Measurements from ENCODE around the gene SELENOM.

Gene SELENOM

DNA sequence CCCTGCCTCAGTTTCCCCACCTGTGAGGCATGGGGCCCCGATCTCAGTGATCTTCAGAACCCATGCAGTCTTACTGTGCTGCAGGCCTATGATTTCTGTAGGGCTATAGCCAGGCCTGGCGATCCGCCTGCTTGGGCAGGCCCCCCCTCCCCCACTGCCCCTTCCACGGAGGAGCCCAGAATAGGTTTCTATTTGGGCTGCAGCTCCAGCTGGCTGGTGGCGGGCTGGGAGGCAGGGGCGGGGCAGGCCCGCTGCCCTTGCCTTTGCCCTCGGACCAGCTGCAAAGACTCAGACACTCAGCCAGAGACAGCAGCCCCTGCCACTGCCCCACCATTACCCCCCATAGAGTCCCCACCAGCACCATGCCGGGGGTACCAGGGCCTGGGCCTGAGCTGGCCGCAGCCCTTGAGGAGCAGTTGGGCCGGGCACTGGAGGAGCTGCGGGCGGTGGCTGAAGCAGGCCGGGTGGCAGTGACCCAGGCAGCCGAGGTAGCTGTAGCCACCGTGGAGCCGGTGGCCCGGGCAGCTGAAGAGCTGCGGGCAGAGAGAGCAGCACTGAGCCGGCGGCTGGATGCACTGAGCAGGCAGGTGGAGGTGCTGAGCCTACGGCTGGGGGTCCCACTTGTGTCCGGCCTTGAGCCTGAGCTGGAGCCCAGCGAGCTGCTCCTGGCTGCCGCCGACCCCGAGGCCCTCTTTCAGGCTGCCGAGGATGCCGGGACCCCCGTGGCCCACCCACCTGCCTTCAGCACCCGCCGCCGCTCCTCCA lies 14.1 kb downstream of the SELENOM start:
- no peak overlapping the region for H3K4me3 ChIP-seq
- H3K36me3 ChIP-seq: peaks cover 96% of the 10 kb centered on the region
- H3K4me1 ChIP-seq: peaks cover 44% of the 10 kb centered on the region
- no peaks in the 10 kb centered on the region for H3K9me3 ChIP-seq
- peak overlapping the region; percentile 38 for H3K27ac ChIP-seq
- H3K27me3 ChIP-seq: no peaks in the 10 kb centered on the region
- no peaks in the 10 kb centered on the region; the same call in 1 of the 2 replicates for H4K20me1 ChIP-seq
- H3K4me2 ChIP-seq: peak overlapping the region; percentile 76
- no peak for TF ChIP-seq Cebpa-rat (IDR thresholded peaks at IDR 0.05)
- 0 out of 2 replicates have a peak overlapping the region, but pooled peaks have one; percentile 40 for H3K9ac ChIP-seq

- no peak for TF ChIP-seq Cebpa-rat (IDR thresholded peaks at IDR 0.05)
- Histone ChIP-seq H3K27ac (peak overlapping the region; percentile 38; the same call in 1 of the 2 replicates), H3K36me3 (peaks cover 96% of the 10 kb centered on the region), H3K27me3 (no peaks in the 10 kb centered on the region), H4K20me1 (no peaks in the 10 kb centered on the region; the same call in 1 of the 2 replicates), H3K4me2 (peak overlapping the region; percentile 76), H3K9ac (peak overlapping the region; percentile 44; the same call in 1 of the 2 replicates), H3K4me1 (peaks cover 55% of the 10 kb centered on the region), H3K4me3 (no peak overlapping the region), H3K9me3 (no peaks in the 10 kb centered on the region)
Observed at GRCh38 chr22:31092161-31092560, 15.2 kb downstream of the SELENOM start.

DNA sequence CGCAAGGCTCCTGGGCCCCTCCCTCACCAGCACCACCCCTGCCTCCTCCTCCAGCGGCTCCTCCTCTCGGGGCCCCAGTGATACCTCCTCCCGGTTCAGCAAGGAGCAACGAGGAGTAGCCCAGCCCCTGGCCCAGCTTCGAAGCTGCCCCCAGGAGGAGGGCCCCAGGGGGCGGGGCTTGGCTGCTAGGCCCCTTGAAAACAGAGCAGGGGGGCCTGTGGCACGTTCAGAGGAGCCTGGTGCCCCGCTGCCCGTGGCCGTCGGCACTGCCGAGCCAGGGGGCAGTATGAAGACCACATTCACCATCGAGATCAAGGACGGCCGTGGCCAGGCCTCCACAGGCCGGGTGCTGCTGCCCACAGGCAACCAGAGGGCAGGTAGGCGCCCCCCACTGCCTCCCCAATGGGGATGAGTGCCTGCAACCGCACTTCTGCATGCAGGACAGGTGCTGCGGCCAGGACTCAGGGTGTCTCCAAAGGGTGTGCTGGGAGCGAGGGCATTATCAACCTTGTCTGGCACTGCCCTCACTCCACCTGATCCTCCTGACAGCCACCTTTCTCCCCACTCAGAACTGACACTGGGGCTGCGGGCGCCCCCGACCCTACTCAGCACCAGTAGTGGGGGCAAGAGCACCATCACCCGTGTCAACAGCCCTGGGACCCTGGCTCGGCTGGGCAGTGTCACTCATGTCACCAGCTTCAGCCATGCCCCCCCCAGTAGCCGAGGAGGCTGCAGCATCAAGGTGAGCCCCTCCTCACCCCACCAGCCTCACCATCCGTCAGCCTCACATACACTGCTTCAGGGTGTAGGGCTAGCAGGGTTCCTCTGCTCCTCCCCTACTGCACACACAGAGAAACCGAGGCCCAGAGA lies 16.0 kb downstream of the SELENOM start:
- no peak overlapping the region for H3K9ac ChIP-seq
- H3K27ac ChIP-seq: no peak overlapping the region
- no peaks in the 10 kb centered on the region; the same call in 1 of the 2 replicates for H4K20me1 ChIP-seq
- no peaks in the 10 kb centered on the region for H3K27me3 ChIP-seq
- H3K4me2 ChIP-seq: no peak overlapping the region
- no peaks in the 10 kb centered on the region for H3K9me3 ChIP-seq
- no peak overlapping the region for H3K4me3 ChIP-seq
- H3K36me3 ChIP-seq: peaks cover 92% of the 10 kb centered on the region
- no peak for TF ChIP-seq Cebpa-rat (IDR thresholded peaks at IDR 0.05)
- H3K4me1 ChIP-seq: peaks cover 63% of the 10 kb centered on the region

- TF ChIP-seq Cebpa-rat (IDR thresholded peaks at IDR 0.05): no peak
- H3K9me3 ChIP-seq: no peaks in the 10 kb centered on the region
- H4K20me1 ChIP-seq: no peaks in the 10 kb centered on the region; the same call in 1 of the 2 replicates
- H3K27me3 ChIP-seq: no peaks in the 10 kb centered on the region
- no peak overlapping the region for H3K9ac ChIP-seq
- H3K4me3 ChIP-seq: no peak overlapping the region
- no peak overlapping the region for H3K27ac ChIP-seq
- peaks cover 72% of the 10 kb centered on the region for H3K4me1 ChIP-seq
- H3K36me3 ChIP-seq: peaks cover 83% of the 10 kb centered on the region
- no peak overlapping the region for H3K4me2 ChIP-seq
Observed at GRCh38 chr22:31090217-31091085, 16.9 kb downstream of the SELENOM start.

DNA sequence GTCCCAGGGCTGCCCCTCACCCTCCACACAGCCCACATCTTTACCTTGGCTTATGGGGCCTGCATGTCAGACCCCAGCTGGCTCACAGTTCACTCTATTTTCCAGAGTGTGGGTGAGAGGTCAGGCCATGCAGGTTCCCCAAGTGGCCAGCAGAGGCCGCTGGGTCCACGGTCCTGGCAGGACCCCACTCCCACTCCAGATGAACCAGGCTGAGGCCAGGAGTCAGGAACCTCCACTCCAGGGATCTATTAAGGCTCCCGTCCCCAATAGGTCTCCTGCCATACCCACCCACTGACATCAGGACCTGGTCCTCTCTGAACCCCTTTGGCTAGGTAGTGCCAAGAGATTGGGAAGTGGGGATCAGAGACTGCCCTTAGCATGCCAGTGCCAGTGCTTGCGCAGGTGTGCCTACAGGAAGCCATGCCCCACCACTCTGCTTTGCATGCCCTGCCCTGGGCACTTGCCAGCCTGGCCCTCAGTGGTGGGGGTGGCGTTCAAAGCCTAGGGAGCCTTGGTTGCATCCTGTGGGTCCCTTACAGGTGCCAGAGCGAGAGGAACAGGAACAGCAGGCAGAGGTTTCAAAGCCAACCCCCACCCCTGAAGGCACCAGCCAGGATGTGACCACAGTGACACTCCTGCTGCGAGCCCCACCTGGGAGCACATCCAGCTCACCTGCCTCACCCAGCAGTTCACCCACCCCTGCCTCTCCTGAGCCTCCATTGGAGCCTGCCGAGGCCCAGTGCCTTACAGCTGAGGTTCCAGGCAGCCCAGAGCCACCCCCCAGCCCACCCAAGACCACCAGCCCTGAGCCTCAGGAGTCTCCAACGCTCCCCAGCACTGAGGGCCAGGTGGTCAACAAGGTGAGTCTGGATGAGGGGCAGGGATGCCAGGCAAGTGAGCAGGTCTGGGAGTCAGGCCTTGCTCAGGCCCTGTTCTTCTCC lies 17.9 kb downstream of the SELENOM start:
- no peaks in the 10 kb centered on the region for H3K27me3 ChIP-seq
- no peaks in the 10 kb centered on the region for H3K9me3 ChIP-seq
- H3K4me3 ChIP-seq: no peak overlapping the region
- H3K4me2 ChIP-seq: peak overlapping the region; percentile 51
- TF ChIP-seq Cebpa-rat (IDR thresholded peaks at IDR 0.05): no peak
- H4K20me1 ChIP-seq: no peaks in the 10 kb centered on the region; the same call in 1 of the 2 replicates
- peak overlapping the region; percentile 54 for H3K9ac ChIP-seq
- H3K27ac ChIP-seq: no peak overlapping the region
- peaks cover 73% of the 10 kb centered on the region for H3K36me3 ChIP-seq
- peaks cover 74% of the 10 kb centered on the region for H3K4me1 ChIP-seq

DNA sequence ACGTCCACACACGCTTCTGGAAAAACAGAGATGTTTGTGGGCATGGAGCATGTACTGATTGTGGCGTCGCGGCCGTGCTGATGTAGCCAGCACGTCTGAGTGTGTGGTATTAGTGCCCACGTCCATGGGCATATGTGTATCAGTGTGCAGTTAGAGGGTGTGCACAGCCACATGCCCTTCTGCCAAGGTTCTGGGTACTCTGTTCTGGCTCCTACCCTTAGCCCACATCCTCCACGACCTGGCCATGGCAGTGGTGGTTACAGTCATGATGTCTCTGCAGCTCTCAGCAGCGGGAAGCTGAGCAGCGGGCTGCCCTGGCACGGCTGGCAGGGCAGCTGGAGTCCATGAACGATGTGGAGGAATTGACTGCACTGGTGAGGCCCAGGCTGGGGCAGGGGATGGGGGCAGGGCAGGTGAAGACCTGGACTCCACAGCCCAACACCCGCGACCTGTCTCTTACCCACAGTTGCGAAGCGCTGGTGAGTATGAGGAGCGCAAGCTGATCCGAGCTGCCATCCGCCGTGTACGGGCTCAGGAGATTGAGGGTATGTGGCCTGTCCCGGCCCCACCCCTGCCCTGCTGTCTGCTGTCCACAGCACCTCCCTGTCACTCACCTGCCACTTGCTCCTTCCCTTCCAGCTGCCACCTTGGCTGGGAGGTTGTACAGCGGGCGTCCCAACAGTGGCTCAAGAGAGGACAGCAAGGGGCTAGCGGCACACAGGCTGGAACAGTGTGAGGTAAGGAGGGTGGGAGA lies 19.0 kb downstream of the SELENOM start:
- Histone ChIP-seq H3K9ac (peak overlapping the region; percentile 54), H3K9me3 (no peaks in the 10 kb centered on the region), H3K4me3 (no peak overlapping the region), H3K27ac (peak overlapping the region; percentile 58), H3K27me3 (no peaks in the 10 kb centered on the region), H3K4me1 (peaks cover 78% of the 10 kb centered on the region), H3K36me3 (peaks cover 62% of the 10 kb centered on the region), H3K4me2 (peak overlapping the region; percentile 51), H4K20me1 (peaks cover 1% of the 10 kb centered on the region)
- no peak for TF ChIP-seq Cebpa-rat (IDR thresholded peaks at IDR 0.05)

GRCh38 chr22:31087744-31088215 lies 19.6 kb downstream of the SELENOM start:
- no peak for TF ChIP-seq Cebpa-rat (IDR thresholded peaks at IDR 0.05)
- no peaks in the 10 kb centered on the region for H3K27me3 ChIP-seq
- 0 out of 2 replicates have a peak overlapping the region, but pooled peaks have one; percentile 10 for H3K9ac ChIP-seq
- H4K20me1 ChIP-seq: peaks cover 7% of the 10 kb centered on the region
- no peak overlapping the region for H3K4me3 ChIP-seq
- peak overlapping the region; percentile 100; the same call in 1 of the 2 replicates for H3K4me2 ChIP-seq
- peak overlapping the region; percentile 37 for H3K27ac ChIP-seq
- H3K4me1 ChIP-seq: peaks cover 78% of the 10 kb centered on the region
- H3K36me3 ChIP-seq: peaks cover 57% of the 10 kb centered on the region
- no peaks in the 10 kb centered on the region for H3K9me3 ChIP-seq
